Stimulated activated naive B cell treated with anti-CD40 and anti-IgM and Interleukin-4, amounts not matched to agents 10 μg/mL and 1 μg/mL and 100 μg/mL, for 72 hours (primary cell): ENCODE data around the gene CAMK2D.

Experiments
- ATAC-seq, 2 donors: fragments of 150-1000 bp; cut with Tn5 transposase; replicated peaks; 2 replicates each; pipeline ENCODE4 v1.10.0; 2021; ENCODE audit warnings: moderate library complexity in 1 of 2
- DNase-seq: peaks from one replicate; pipeline ENCODE4 v3.0.0; 2021
- H3K27ac Mint-ChIP-seq: one replicate; pipeline ENCODE4 v1.8.0; 2022; ENCODE audit warnings: mild to moderate bottlenecking, mixed read lengths
- H3K27me3 Mint-ChIP-seq, 2 donors: one replicate each; pipeline ENCODE4 v1.8.0; 2022; ENCODE audit warnings: mixed read lengths in 2 of 2
- H3K36me3 Mint-ChIP-seq, 2 donors: one replicate each; pipeline ENCODE4 v1.8.0; 2022; ENCODE audit warnings: mixed read lengths in 2 of 2, mild to moderate bottlenecking in 1 of 2
- H3K4me1 Mint-ChIP-seq, 2 donors: one replicate each; pipeline ENCODE4 v1.8.0; 2022; ENCODE audit warnings: mixed read lengths in 2 of 2, mild to moderate bottlenecking in 1 of 2
- H3K4me3 Mint-ChIP-seq, 2 donors: one replicate each; pipeline ENCODE4 v1.8.0; 2022; ENCODE audit warnings: mild to moderate bottlenecking in 2 of 2, mixed read lengths in 2 of 2, moderate library complexity in 1 of 2
- H3K9me3 Mint-ChIP-seq, 2 donors: one replicate each; pipeline ENCODE4 v1.8.0; 2022; ENCODE audit warnings: mixed read lengths in 2 of 2, mild to moderate bottlenecking in 1 of 2

The CAMK2D gene

GRCh38 chr4:113524096-113524495, 237.4 kb downstream of the CAMK2D start:
- Mint-ChIP-seq H3K36me3 (peaks cover 42 to 48% of the 10 kb centered on the region in 2 donors), H3K4me1 (peaks cover 13 to 32% of the 10 kb centered on the region in 2 donors), H3K9me3 (no peaks in the 10 kb centered on the region), H3K27ac (peak overlapping the region; percentile 63), H3K27me3 (no peaks in the 10 kb centered on the region), H3K4me3 (peak overlapping the region in 1 of 2 donors; percentile 26)
- no peak for DNase-seq
- ATAC-seq, result peak; percentile 75 to 85

DNA sequence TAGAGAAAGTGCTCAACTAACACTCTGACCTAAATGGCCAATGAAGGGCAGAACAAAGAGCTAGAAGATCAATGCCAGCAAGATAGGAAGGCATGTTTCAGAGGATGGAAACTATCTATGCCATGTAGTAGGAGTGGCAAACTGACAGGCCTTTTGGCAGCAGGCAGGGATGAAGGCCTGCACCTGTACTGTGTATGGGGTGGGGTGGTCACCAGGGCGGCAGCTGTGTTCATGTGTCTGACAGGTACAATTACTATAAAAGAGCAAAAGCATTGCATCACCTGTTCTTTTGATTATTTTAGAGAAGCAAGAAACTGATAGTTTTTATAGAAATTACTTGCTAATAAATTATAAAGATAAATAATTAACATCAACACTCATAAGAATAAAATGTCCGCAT, 239.1 kb downstream of the CAMK2D start:
- H3K27me3 Mint-ChIP-seq, result no peaks in the 10 kb centered on the region
- no peak for DNase-seq
- H3K27ac Mint-ChIP-seq, result no peak overlapping the region
- no peaks in the 10 kb centered on the region for H3K9me3 Mint-ChIP-seq
- H3K36me3 Mint-ChIP-seq, result peaks cover 45 to 56% of the 10 kb centered on the region in 2 donors
- peaks cover 11 to 21% of the 10 kb centered on the region in 2 donors for H3K4me1 Mint-ChIP-seq
- ATAC-seq, result no peak
- no peak overlapping the region for H3K4me3 Mint-ChIP-seq

- ATAC-seq, result no peak
- no peak overlapping the region for H3K27ac Mint-ChIP-seq
- H3K4me3 Mint-ChIP-seq, result no peak overlapping the region
- no peak for DNase-seq
- H3K9me3 Mint-ChIP-seq, result no peaks in the 10 kb centered on the region
- H3K4me1 Mint-ChIP-seq, result no peaks in the 10 kb centered on the region
- no peaks in the 10 kb centered on the region for H3K27me3 Mint-ChIP-seq
- peaks cover 16 to 41% of the 10 kb centered on the region in 2 donors for H3K36me3 Mint-ChIP-seq
Measured at GRCh38 chr4:113513382-113513781, 248.2 kb downstream of the CAMK2D start.

GRCh38 chr4:113512880-113513279, 248.7 kb downstream of the CAMK2D start:
- Mint-ChIP-seq H3K4me1 (no peaks in the 10 kb centered on the region), H3K9me3 (no peaks in the 10 kb centered on the region), H3K36me3 (peaks cover 20 to 45% of the 10 kb centered on the region in 2 donors), H3K4me3 (no peak overlapping the region), H3K27me3 (no peaks in the 10 kb centered on the region), H3K27ac (no peak overlapping the region)
- DNase-seq, result no peak
- ATAC-seq, result no peak

GRCh38 chr4:113511944-113512343, 249.6 kb downstream of the CAMK2D start:
- H3K9me3 Mint-ChIP-seq, result no peaks in the 10 kb centered on the region
- peak overlapping the region; percentile 20 for H3K27ac Mint-ChIP-seq
- ATAC-seq (no peak), DNase-seq (no peak)
- H3K27me3 Mint-ChIP-seq, result no peaks in the 10 kb centered on the region
- no peak overlapping the region for H3K4me3 Mint-ChIP-seq
- no peaks in the 10 kb centered on the region for H3K4me1 Mint-ChIP-seq
- peaks cover 22 to 41% of the 10 kb centered on the region in 2 donors for H3K36me3 Mint-ChIP-seq

- ATAC-seq (no peak), DNase-seq (no peak)
- H3K36me3 Mint-ChIP-seq, result peaks cover 24 to 46% of the 10 kb centered on the region in 2 donors
- no peaks in the 10 kb centered on the region for H3K4me1 Mint-ChIP-seq
- no peaks in the 10 kb centered on the region for H3K27me3 Mint-ChIP-seq
- H3K4me3 Mint-ChIP-seq, result no peak overlapping the region
- H3K27ac Mint-ChIP-seq, result no peak overlapping the region
- no peaks in the 10 kb centered on the region for H3K9me3 Mint-ChIP-seq
Measured at GRCh38 chr4:113509851-113510250, 251.7 kb downstream of the CAMK2D start.

DNA sequence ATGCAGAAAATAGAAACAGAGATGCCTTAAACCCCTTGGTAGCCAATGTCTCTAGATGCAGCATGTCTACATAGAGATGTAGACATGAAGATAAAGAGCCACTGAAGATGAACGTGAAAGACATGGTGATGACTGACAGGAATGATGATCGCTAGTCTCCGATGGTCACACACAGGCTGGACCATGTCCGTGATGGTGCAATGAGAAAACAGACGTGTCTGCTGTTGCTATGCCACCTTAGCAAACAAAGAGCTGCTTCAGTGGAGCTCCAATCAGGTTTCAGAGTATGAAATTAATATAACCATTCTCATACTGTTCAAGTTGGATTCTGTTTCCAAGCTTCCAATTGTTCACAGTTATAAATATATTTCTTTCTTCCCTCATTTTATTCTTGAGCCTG, 256.5 kb downstream of the CAMK2D start:
- peaks cover 0 to 8% of the 10 kb centered on the region in 2 donors for H3K4me1 Mint-ChIP-seq
- peaks cover 25 to 37% of the 10 kb centered on the region in 2 donors for H3K36me3 Mint-ChIP-seq
- H3K27me3 Mint-ChIP-seq, result no peaks in the 10 kb centered on the region
- DNase-seq (no peak), ATAC-seq (no peak)
- H3K9me3 Mint-ChIP-seq, result no peaks in the 10 kb centered on the region
- H3K4me3 Mint-ChIP-seq, result no peak overlapping the region
- peak overlapping the region; percentile 20 for H3K27ac Mint-ChIP-seq

GRCh38 chr4:113504422-113504821, 257.1 kb downstream of the CAMK2D start:
- H3K4me1 Mint-ChIP-seq, result peaks cover 0 to 8% of the 10 kb centered on the region in 2 donors
- no peak for ATAC-seq
- no peak overlapping the region for H3K27ac Mint-ChIP-seq
- no peaks in the 10 kb centered on the region for H3K9me3 Mint-ChIP-seq
- H3K27me3 Mint-ChIP-seq, result no peaks in the 10 kb centered on the region
- DNase-seq, result no peak
- H3K4me3 Mint-ChIP-seq, result no peak overlapping the region
- peaks cover 25 to 41% of the 10 kb centered on the region in 2 donors for H3K36me3 Mint-ChIP-seq

DNA sequence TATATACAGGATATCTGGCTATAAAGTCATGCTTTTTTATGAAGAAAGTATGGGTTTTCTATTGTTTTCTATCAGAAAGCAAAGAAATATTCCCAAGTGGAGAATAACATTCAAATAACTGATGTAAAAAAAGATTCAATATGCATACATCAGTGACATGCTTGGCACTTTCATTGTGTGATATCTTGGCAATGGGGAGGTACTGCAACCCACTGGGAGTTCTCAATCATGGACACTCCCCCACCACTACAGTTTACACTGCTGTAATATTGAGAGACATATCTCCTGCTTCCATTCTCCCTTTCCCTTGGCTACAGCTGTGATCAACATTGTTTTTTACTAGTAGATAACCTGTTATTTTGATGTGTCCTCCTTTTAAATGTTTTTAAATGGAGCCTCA, 257.8 kb downstream of the CAMK2D start:
- ATAC-seq, result no peak
- Mint-ChIP-seq H3K4me1 (peaks cover 0 to 8% of the 10 kb centered on the region in 2 donors), H3K4me3 (no peak overlapping the region), H3K9me3 (no peaks in the 10 kb centered on the region), H3K36me3 (peaks cover 25 to 41% of the 10 kb centered on the region in 2 donors), H3K27me3 (no peaks in the 10 kb centered on the region), H3K27ac (no peak overlapping the region)
- no peak for DNase-seq

- Mint-ChIP-seq H3K9me3 (no peaks in the 10 kb centered on the region), H3K27me3 (no peaks in the 10 kb centered on the region), H3K36me3 (peaks cover 21 to 35% of the 10 kb centered on the region in 2 donors), H3K27ac (peak overlapping the region; percentile 59), H3K4me3 (no peak overlapping the region), H3K4me1 (peaks cover 0 to 9% of the 10 kb centered on the region in 2 donors)
- no peak for DNase-seq
- no peak for ATAC-seq
Measured at GRCh38 chr4:113502906-113503305, 258.6 kb downstream of the CAMK2D start.

- H3K27me3 Mint-ChIP-seq, result no peaks in the 10 kb centered on the region
- peaks cover 0 to 13% of the 10 kb centered on the region in 2 donors for H3K4me1 Mint-ChIP-seq
- H3K4me3 Mint-ChIP-seq, result no peak overlapping the region
- H3K9me3 Mint-ChIP-seq, result peaks cover 0 to 1% of the 10 kb centered on the region in 2 donors
- H3K36me3 Mint-ChIP-seq, result peaks cover 26 to 39% of the 10 kb centered on the region in 2 donors
- ATAC-seq (no peak), DNase-seq (no peak)
- no peak overlapping the region for H3K27ac Mint-ChIP-seq
Measured at GRCh38 chr4:113502476-113502875, 259.1 kb downstream of the CAMK2D start.

- Mint-ChIP-seq H3K36me3 (peaks cover 38 to 56% of the 10 kb centered on the region in 2 donors), H3K27ac (no peak overlapping the region), H3K4me3 (no peak overlapping the region), H3K9me3 (peaks cover 0 to 1% of the 10 kb centered on the region in 2 donors), H3K4me1 (peaks cover 3 to 16% of the 10 kb centered on the region in 2 donors), H3K27me3 (no peaks in the 10 kb centered on the region)
- ATAC-seq (no peak), DNase-seq (no peak)
Measured at GRCh38 chr4:113500424-113500823, 261.1 kb downstream of the CAMK2D start.

DNA sequence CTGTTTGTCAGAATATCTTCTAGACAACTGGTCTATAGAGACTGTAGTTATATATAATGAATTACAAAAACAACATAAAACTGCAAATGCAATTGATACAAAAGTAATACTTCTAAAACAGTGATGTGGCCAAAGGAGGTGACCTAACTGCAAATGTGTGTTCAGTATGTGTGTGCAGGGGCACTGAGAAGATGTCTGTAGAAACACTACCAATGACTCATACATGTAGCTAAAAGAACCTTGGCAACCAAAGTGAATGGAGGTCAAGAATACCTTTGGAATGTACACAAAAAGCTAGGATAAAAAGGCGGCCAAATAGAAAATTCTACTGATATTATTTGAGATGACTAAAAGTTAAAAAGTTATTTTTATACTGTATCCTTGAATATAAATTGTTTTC, 261.8 kb downstream of the CAMK2D start:
- peaks cover 3 to 16% of the 10 kb centered on the region in 2 donors for H3K4me1 Mint-ChIP-seq
- H3K9me3 Mint-ChIP-seq, result peaks cover 0 to 1% of the 10 kb centered on the region in 2 donors
- no peak overlapping the region for H3K4me3 Mint-ChIP-seq
- DNase-seq (no peak), ATAC-seq (no peak)
- peaks cover 44 to 56% of the 10 kb centered on the region in 2 donors for H3K36me3 Mint-ChIP-seq
- H3K27me3 Mint-ChIP-seq, result no peaks in the 10 kb centered on the region
- H3K27ac Mint-ChIP-seq, result no peak overlapping the region

GRCh38 chr4:113499166-113499565, 262.4 kb downstream of the CAMK2D start:
- H3K36me3 Mint-ChIP-seq, result peaks cover 41 to 54% of the 10 kb centered on the region in 2 donors
- peaks cover 0 to 1% of the 10 kb centered on the region in 2 donors for H3K9me3 Mint-ChIP-seq
- no peak overlapping the region for H3K4me3 Mint-ChIP-seq
- H3K27ac Mint-ChIP-seq, result no peak overlapping the region
- DNase-seq (no peak), ATAC-seq (no peak)
- no peaks in the 10 kb centered on the region for H3K27me3 Mint-ChIP-seq
- H3K4me1 Mint-ChIP-seq, result peaks cover 3 to 16% of the 10 kb centered on the region in 2 donors

DNA sequence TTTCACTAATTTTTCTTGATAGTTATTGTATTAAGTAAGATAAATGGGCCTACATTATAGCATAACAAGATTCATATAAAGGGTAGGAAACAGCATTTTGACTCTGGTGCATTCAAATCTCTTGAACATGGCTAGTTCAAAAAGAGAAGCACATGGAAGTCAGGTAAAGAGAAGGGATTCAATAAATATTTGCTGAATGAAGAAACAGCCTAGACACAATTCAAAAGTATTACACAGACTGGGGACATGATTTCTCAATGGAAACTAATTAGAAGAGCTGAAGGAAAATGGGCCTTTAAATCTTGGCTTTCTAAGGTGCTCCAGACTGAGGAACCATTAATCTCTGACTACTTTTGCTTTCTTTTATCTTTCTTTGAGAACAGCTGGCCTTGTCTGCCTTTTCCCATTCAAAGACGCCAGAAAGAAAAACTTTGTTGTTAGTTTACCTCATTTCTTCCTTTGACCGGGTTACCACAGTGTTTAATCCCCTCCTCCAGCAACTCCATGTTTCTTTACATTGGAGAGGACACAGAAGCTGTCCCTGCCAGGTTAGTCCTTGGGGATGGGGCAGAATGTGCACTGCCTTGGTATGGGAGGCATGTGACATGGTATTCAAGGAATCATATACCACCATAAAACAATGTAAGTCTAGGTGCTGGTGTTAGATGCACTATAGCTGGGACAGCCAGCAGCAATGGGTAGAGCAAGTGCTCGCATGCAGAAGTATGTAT, 264.2 kb downstream of the CAMK2D start:
- H3K27ac Mint-ChIP-seq, result peak overlapping the region; percentile 76
- H3K27me3 Mint-ChIP-seq, result no peaks in the 10 kb centered on the region
- peaks cover 3 to 10% of the 10 kb centered on the region in 2 donors for H3K4me1 Mint-ChIP-seq
- peaks cover 0 to 1% of the 10 kb centered on the region in 2 donors for H3K9me3 Mint-ChIP-seq
- peaks cover 34 to 42% of the 10 kb centered on the region in 2 donors for H3K36me3 Mint-ChIP-seq
- DNase-seq, result no peak
- H3K4me3 Mint-ChIP-seq, result no peak overlapping the region
- ATAC-seq, result no peak
